GM04503 (cell line): ENCODE data around the gene FERMT3.

ENCODE experiments used
- DNase-seq: peaks from one replicate; pipeline ENCODE4 v3.0.0-alpha.2; 2012; ENCODE audit warnings: low read depth

Gene FERMT3

DNA sequence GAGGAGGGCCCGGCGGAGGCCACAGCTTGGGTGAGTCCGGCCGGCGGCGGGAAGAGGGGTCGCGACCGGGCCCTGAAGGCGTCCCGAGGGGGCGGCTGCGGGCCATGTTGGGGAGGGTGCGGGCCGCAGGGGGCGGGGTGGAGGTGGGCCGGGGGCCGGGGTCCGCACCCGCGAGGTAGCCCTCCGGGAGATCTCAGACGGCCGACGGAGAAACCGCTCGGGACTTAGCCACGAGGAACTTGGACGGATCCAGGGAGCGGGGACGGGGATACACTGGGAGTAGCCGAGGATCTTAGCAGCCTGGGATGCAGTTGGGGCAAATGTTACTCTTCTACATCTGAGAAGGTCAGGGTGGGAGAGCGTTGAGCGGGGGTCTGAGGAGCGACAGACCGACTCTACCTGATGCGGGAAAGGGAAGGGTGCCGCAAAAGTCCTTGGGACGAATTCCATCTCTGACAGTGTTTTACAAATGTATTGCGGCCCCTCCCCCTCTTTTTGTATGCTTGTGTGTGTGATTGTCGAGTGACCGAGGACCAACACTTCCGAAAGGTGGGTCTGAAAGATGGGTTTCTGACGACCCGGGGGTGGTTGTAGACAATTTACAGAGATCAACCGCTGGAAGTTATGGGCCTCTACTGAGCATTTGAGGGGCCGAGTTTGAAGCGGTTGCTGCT is 19.9 kb upstream of the FERMT3 start:
- DNase-seq: no peak

- DNase-seq: no peak
Measured at GRCh38 chr11:64192434-64192833, 14.1 kb upstream of the FERMT3 start.

DNA sequence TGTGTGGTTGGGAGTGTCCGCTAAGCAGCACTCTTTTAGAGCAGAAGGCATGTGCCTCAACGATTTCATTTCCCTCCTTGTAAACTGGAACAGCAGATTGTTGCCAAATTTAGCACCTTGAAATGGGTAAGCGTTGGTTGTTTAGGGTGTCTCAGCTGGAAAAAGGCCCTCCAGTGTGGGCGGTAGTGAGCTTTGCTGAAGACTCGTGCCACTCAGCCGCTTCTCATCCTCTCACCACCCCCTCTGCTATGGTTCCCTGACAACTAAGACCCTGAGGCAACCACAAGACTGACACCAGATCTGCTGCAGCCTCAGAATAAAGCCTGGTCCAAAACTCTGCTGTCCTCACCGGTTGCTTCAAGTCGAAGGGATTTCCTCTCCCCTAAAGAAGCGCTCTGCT is 9.9 kb upstream of the FERMT3 start:
- no peak for DNase-seq

DNA sequence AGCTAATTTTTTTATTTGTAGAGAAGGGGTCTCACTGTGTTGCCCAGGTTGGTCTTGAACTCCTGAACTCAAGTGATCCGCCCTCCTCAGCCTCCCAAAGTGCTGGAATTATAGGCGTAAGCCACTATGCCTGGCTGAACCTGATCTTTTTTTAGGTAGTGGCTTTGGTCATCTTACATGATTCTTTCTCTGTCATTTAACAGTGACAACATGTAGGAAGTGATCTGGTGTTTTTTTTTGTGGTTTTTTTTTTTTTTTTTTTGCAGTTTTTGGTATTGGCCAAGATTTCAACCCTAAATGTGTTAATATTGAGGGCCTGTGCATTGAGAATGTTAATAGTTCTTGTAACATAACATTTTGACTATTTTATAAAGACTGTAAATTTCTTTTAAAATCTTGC is 8.0 kb upstream of the FERMT3 start:
- DNase-seq: no peak

DNA sequence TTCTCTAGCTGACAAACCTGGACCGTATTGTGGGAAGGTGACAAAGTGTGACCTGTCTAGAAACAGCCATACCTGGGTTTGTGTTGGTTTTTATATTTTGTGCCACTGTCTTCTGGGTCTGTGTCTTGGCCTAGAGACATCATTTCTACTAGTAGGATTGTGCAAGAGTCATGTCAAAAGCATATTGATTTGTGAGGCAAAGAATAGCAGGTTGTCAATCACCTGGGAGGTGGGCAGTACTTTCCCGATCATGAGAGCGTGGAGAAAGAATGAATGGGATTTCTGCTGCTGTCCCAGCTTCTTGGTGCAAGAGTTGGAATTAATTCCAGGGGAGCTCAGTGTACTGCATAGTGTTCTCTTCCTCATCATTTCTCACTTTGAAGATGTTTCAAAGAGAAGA is 5.0 kb upstream of the FERMT3 start:
- no peak for DNase-seq

- DNase-seq: no peak
Measured at GRCh38 chr11:64202992-64203391, 3.5 kb upstream of the FERMT3 start.

GRCh38 chr11:64203421-64204079 is 3.0 kb upstream of the FERMT3 start:
- no peak for DNase-seq

GRCh38 chr11:64204080-64204440 is 2.5 kb upstream of the FERMT3 start:
- no peak for DNase-seq

- DNase-seq: no peak
Measured at GRCh38 chr11:64204464-64204989, 2.0 kb upstream of the FERMT3 start.

DNA sequence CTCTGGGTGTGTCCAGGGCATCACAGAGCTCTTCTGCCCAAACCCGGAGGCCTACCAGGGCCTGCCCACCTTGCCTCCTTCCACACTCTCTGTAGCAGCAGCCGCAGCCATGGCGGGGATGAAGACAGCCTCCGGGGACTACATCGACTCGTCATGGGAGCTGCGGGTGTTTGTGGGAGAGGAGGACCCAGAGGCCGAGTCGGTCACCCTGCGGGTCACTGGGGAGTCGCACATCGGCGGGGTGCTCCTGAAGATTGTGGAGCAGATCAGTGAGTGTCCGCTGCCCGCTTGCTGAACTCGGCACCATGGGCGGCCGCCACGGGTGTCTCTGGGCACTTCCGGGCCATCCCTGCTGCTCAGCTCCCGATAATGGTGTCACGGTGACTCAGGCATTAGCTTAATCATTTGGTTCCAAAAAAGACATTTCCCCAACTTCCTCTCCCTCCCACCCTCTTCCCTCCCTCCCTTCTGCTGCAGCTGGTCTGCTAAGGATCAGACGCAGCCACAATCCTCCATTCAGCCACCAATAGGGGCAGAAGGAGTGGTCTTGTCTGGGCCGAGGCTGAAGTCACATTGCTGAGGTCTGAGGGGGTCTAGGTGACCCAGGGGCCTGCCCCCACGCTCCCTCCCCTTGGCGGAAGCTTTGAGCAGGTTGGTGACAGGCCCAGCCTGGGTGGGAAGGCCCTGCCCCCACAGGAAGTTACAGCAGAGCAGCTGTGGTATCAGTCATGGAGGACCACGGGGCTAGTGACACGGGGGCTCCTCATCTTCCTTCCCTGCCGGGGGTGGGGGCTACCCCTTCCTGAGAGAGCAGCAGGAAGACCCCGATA is 950 bp downstream of the FERMT3 start:
- peak; percentile 65 for DNase-seq

GRCh38 chr11:64208086-64208795 is 1.7 kb downstream of the FERMT3 start:
- DNase-seq: no peak

GRCh38 chr11:64208796-64209562 is 2.5 kb downstream of the FERMT3 start:
- no peak for DNase-seq

DNA sequence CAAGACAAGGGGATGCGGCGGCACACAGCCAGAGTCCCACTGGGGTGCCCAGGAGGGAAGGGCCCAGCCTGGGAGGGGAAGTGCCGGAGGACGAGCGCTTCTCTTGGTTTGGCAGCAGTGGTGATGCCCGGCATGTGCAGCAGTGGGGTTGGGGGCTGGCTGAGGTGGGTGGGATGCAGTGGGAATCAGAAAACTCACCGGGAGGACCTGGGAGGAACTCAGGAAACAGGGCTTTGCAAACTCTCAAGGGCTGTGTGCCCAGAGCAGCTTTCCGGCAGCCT is 3.0 kb downstream of the FERMT3 start:
- no peak for DNase-seq

- no peak for DNase-seq
Measured at GRCh38 chr11:64210301-64211020, 3.9 kb downstream of the FERMT3 start.

DNA sequence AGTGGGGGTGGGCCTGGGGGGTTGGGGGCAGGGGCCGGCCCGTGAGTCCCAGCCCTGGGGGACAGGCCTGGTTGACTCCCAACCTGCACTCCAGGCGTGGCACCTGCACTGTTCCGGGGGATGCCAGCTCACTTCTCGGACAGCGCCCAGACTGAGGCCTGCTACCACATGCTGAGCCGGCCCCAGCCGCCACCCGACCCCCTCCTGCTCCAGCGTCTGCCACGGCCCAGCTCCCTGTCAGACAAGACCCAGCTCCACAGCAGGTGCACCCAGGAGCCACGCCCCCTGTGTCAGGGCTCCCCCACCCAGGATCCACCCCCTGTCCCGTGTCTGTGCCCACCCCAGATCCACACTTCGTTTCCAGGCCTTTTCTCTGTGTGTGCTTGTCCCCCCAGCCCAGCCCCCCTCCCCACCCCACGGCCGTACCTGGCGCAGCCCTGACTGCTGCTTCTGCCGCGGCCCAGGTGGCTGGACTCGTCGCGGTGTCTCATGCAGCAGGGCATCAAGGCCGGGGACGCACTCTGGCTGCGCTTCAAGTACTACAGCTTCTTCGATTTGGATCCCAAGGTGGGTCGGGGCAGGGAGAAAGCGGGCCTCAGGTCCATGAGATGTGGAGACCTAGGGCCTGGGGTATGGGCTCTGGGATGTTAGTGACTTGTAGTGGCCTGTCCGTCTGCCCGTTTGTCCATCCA is 4.8 kb downstream of the FERMT3 start:
- DNase-seq: no peak

DNA sequence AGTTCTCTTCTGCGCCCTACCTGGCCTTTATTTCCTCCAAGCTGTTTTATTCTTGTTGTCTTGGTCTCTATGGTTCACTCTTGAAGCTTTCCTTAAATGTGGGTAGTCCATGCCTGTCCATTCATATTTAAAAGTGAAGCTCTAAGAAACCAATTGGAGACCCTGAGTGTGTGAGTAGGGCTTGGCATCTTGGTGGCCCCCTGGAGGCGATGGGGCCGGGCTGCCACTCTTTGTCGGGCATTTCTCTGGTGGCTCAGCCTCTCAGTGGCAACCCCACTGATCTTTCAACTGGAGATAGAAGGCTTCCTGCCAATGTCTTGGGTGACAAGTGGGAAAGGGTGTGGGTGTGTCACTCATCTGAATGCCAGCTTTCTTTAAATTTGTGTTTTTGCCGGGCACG is 10.4 kb downstream of the FERMT3 start:
- DNase-seq: no peak

DNA sequence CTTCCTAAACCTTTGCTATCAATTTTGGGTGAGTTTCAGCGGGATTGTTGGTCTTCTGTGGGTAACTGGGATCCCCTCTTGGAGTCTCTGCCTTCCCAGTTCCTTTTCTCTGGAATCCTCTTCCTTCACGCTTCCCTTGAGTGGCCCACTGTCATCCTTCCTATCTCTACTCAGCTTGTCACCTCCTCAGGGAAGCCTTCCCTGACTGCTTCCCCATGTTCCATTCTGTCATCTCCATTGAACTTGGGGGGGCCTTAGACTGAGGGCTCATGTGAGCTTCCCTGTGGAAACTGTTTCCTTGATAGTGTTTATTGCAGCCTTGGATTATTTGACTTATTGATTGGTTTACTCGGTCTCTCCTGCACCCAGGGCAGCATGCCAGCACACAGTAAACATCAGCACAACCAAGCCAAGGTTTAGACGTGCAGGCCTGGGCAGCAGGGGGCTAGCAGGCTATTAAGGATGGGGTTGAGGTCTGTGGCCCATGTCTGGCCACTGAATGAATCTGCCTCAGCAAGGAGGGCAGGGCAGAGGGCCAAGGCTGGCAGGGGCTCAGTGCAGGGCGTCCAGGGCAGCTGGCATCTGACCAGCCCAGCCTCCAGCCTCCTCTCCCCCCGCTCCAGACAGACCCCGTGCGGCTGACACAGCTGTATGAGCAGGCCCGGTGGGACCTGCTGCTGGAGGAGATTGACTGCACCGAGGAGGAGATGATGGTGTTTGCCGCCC is 12.3 kb downstream of the FERMT3 start:
- no peak for DNase-seq

DNA sequence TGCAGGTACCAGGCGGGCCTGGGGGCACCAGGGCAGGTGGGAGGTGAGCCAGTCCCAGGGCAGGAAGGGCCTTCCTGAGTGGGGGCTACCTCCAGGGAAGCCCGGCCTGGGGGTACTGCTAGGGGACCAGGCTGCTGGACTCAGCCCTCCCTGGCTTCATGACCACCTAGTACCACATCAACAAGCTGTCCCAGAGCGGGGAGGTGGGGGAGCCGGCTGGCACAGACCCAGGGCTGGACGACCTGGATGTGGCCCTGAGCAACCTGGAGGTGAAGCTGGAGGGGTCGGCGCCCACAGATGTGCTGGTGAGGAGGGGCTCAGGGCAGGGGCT is 12.8 kb downstream of the FERMT3 start:
- no peak for DNase-seq

DNA sequence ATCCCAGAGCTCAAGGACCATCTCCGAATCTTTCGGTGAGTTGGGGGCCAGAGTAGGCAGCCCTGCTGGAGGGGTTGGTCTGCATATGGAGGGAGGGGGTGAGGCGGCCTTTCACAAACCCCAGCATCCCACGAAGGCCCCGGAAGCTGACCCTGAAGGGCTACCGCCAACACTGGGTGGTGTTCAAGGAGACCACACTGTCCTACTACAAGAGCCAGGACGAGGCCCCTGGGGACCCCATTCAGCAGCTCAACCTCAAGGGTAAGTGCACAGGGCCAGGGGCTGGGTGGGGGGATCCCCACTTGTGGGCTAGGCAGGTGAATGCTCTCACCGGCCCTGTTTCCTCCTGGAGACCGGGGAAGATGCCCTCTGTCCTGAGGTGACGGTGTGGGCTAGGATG is 13.2 kb downstream of the FERMT3 start:
- no peak for DNase-seq

DNA sequence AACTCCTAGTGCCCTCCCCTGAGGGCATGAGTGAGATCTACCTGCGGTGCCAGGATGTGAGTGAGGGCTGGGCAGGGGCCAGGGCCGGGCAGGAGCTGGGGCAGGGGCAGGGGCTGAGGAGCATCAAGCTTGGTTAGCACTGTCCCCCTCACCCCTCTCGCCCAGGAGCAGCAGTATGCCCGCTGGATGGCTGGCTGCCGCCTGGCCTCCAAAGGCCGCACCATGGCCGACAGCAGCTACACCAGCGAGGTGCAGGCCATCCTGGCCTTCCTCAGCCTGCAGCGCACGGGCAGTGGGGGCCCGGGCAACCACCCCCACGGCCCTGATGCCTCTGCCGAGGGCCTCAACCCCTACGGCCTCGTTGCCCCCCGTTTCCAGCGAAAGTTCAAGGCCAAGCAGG is 13.8 kb downstream of the FERMT3 start:
- DNase-seq: no peak
